Natural killer cell (primary cell): ENCODE data around the gene OPRM1. TPM values are rescaled to one million over a fixed set of nuclear protein-coding genes. Genes with fewer than 3 reads are reported as not detected.

ENCODE experiments used
- ATAC-seq, 3 donors: fragments of 150-1000 bp in 2 of 3; fragments of 200-7000 bp in 1 of 3; cut with Tn5 transposase; 1 replicate in 1 of 3; 2 replicates in 2 of 3; pipeline ENCODE4 v1.10.0; 2021; ENCODE audit warnings: mild to moderate bottlenecking in 2 of 3, moderate library complexity in 2 of 3
- DNase-seq, 2 donors: peaks; one replicate each; pipeline versions ENCODE4 v3.0.0 to v3.0.0-alpha.2; 2013 to 2021; ENCODE audit warnings: mixed read lengths in 1 of 2
- H3K27ac ChIP-seq: one replicate; pipeline ENCODE4 v1.5.1; 2013; ENCODE audit warnings: mild to moderate bottlenecking, low read length
- H3K27me3 ChIP-seq: one replicate; pipeline ENCODE4 v1.6.1; 2013; ENCODE audit warnings: low read length; ENCODE audit not compliant: control insufficient read depth, insufficient read depth
- H3K36me3 ChIP-seq: one replicate; pipeline ENCODE4 v1.6.1; 2013; ENCODE audit warnings: low read length; ENCODE audit not compliant: control insufficient read depth, insufficient read depth
- H3K4me1 ChIP-seq: one replicate; pipeline ENCODE4 v1.6.1; 2013; ENCODE audit warnings: low read length; ENCODE audit not compliant: control insufficient read depth, insufficient read depth
- H3K4me3 ChIP-seq: one replicate; pipeline ENCODE4 v1.5.1; 2013; ENCODE audit warnings: low read length
- H3K9me3 ChIP-seq: one replicate; pipeline ENCODE4 v1.6.1; 2013; ENCODE audit warnings: low read length; ENCODE audit not compliant: control insufficient read depth, insufficient read depth
- H3K27ac Mint-ChIP-seq, 2 donors: one replicate each; pipeline ENCODE4 v1.8.0; 2022; ENCODE audit warnings: mild to moderate bottlenecking in 2 of 2, mixed read lengths in 2 of 2, moderate library complexity in 1 of 2
- H3K27me3 Mint-ChIP-seq, 2 donors: one replicate each; pipeline ENCODE4 v1.8.0; 2022; ENCODE audit warnings: low read depth in 2 of 2, mixed read lengths in 2 of 2
- H3K36me3 Mint-ChIP-seq: one replicate; pipeline ENCODE4 v1.8.0; 2022; ENCODE audit warnings: mixed read lengths
- H3K4me1 Mint-ChIP-seq, 2 donors: one replicate each; pipeline ENCODE4 v1.8.0; 2022; ENCODE audit warnings: mixed read lengths in 2 of 2
- H3K4me3 Mint-ChIP-seq: one replicate; pipeline ENCODE4 v1.8.0; 2022; ENCODE audit warnings: mild to moderate bottlenecking, moderate library complexity, mixed read lengths
- H3K9me3 Mint-ChIP-seq, 2 donors: one replicate each; pipeline ENCODE4 v1.8.0; 2022; ENCODE audit warnings: mixed read lengths in 2 of 2
- CTCF ChIP-seq: fragments of 200-600 bp; IDR thresholded peaks from one replicate; pipeline ENCODE4 v1.8.0; 2022; ENCODE audit warnings: antibody characterized with exemption
- WGBS: methylation state at CpG from one replicate; pipeline ENCODE4 v1.1.7; 2013; ENCODE audit warnings: missing lambda C conversion rate; ENCODE audit not compliant: insufficient coverage; 5-methylcytosine and 5-hydroxymethylcytosine counted together
- intact Hi-C: fragments of 100-400 bp; cut with micrococcal nuclease; formaldehyde crosslinking; loops from one replicate; pipeline ENCODE4 v1.14.2; 2022
- total RNA-seq, 4 donors: library from RNA; stranded (reverse); fragments of 120-200 nt in 1 of 4; gene quantifications; one replicate each; pipeline versions ENCODE4 v1.2.3 to v1.2.4, GENCODE V29; 2013 to 2022

The OPRM1 gene
- total RNA-seq, 3 donors from 2014 or later (not counting 1 experiment from before 2014, with no cell fraction given), result not detected

- H3K27me3 Mint-ChIP-seq, result no peaks in the 10 kb centered on the region
- TF ChIP-seq CTCF, result no peak
- H3K4me1 ChIP-seq, result no peaks in the 10 kb centered on the region
- H3K4me3 Mint-ChIP-seq, result no peak overlapping the region
- H3K9me3 ChIP-seq, result no peaks in the 10 kb centered on the region
- H3K36me3 Mint-ChIP-seq, result peaks cover 7% of the 10 kb centered on the region
- 94% methylated on average over 3 of the region's 5 CpGs for WGBS
- peaks cover 61 to 62% of the 10 kb centered on the region in 2 donors for H3K4me1 Mint-ChIP-seq
- DNase-seq (no peak), ATAC-seq (no peak)
- no peak overlapping the region for H3K4me3 ChIP-seq
- H3K9me3 Mint-ChIP-seq, result peaks cover 0 to 2% of the 10 kb centered on the region in 2 donors
- no peaks in the 10 kb centered on the region for H3K27me3 ChIP-seq
- peaks cover 6% of the 10 kb centered on the region for H3K36me3 ChIP-seq
- no peak overlapping the region for H3K27ac ChIP-seq
- H3K27ac Mint-ChIP-seq, result peak overlapping the region in 1 of 2 donors; percentile 14
- intact Hi-C loops, result no loop called here
These were observed 140.4 kb downstream of the OPRM1 start for GRCh38 chr6:154179434-154179833.

- no peak for DNase-seq
- Mint-ChIP-seq H3K9me3 (no peaks in the 10 kb centered on the region), H3K27me3 (no peaks in the 10 kb centered on the region), H3K4me1 (peaks cover 40 to 44% of the 10 kb centered on the region in 2 donors), H3K27ac (peak overlapping the region; percentile 21 to 63), H3K4me3 (no peak overlapping the region), H3K36me3 (peaks cover 9% of the 10 kb centered on the region)
- H3K27me3 ChIP-seq, result no peaks in the 10 kb centered on the region
- peaks cover 12% of the 10 kb centered on the region for H3K36me3 ChIP-seq
- ATAC-seq, result no peak
- H3K4me3 ChIP-seq, result no peak overlapping the region
- H3K27ac ChIP-seq, result no peak overlapping the region
- 100% methylated on average over 3 of the region's 3 CpGs for WGBS
- no peak for TF ChIP-seq CTCF
- no peaks in the 10 kb centered on the region for H3K4me1 ChIP-seq
- intact Hi-C loops, result no loop called here
- H3K9me3 ChIP-seq, result no peaks in the 10 kb centered on the region
These were observed 148.2 kb downstream of the OPRM1 start for GRCh38 chr6:154187203-154187602.

GRCh38 chr6:154187714-154188113 lies 148.7 kb downstream of the OPRM1 start:
- no peak overlapping the region for H3K27ac ChIP-seq
- Mint-ChIP-seq H3K36me3 (peaks cover 10% of the 10 kb centered on the region), H3K4me1 (peaks cover 40 to 44% of the 10 kb centered on the region in 2 donors), H3K27me3 (no peaks in the 10 kb centered on the region), H3K9me3 (no peaks in the 10 kb centered on the region), H3K4me3 (no peak overlapping the region), H3K27ac (peak overlapping the region; percentile 21 to 63)
- DNase-seq (no peak), ATAC-seq (no peak)
- no peaks in the 10 kb centered on the region for H3K27me3 ChIP-seq
- intact Hi-C loops, result no loop called here
- H3K9me3 ChIP-seq, result no peaks in the 10 kb centered on the region
- no peak for TF ChIP-seq CTCF
- H3K4me3 ChIP-seq, result no peak overlapping the region
- H3K36me3 ChIP-seq, result peaks cover 13% of the 10 kb centered on the region
- H3K4me1 ChIP-seq, result no peaks in the 10 kb centered on the region

GRCh38 chr6:154196333-154196885 lies 157.4 kb downstream of the OPRM1 start:
- no peak for TF ChIP-seq CTCF
- H3K36me3 Mint-ChIP-seq, result peaks cover 34% of the 10 kb centered on the region
- H3K27ac Mint-ChIP-seq, result no peak overlapping the region
- ATAC-seq, result no peak
- Histone ChIP-seq H3K36me3 (peaks cover 53% of the 10 kb centered on the region), H3K27ac (no peak overlapping the region), H3K4me1 (no peaks in the 10 kb centered on the region), H3K4me3 (no peak overlapping the region), H3K9me3 (no peaks in the 10 kb centered on the region), H3K27me3 (no peaks in the 10 kb centered on the region)
- 91% methylated on average over 1 of the region's 1 CpG for WGBS
- H3K27me3 Mint-ChIP-seq, result no peaks in the 10 kb centered on the region
- no peak for DNase-seq
- intact Hi-C loops, result no loop called here
- H3K4me3 Mint-ChIP-seq, result no peak overlapping the region
- peaks cover 37 to 51% of the 10 kb centered on the region in 2 donors for H3K4me1 Mint-ChIP-seq
- no peaks in the 10 kb centered on the region for H3K9me3 Mint-ChIP-seq
